ENCODE results near the gene ZNF101.
A peak's percentile ranks its signal among the peaks of the same experiment; 100 is the strongest.
"Not testable (repeated sequence)": the region's sequence is repeated elsewhere in the genome, so short reads cannot be mapped to it uniquely, and the experiment has no call there.

Gene ZNF101

GRCh38 chr19:19661141-19661674 is 7.4 kb upstream of the ZNF101 start:
- DNase-seq (ENCODE audit: low read depth) = no peak
- TF ChIP-seq CTCF (IDR thresholded peaks at IDR 0.05; ENCODE audit: insufficient read depth, low read depth, low read length, missing control alignments) = no peak
- peak overlapping the region; percentile 65 for H3K4me3 ChIP-seq (ENCODE audit: low read depth, low read length)

- peak; percentile 97 for DNase-seq (ENCODE audit: low read depth)
- peak overlapping the region; percentile 65 for H3K4me3 ChIP-seq (ENCODE audit: low read depth, low read length)
- no peak for TF ChIP-seq CTCF (IDR thresholded peaks at IDR 0.05; ENCODE audit: insufficient read depth, low read depth, low read length, missing control alignments)
These were observed 6.9 kb upstream of the ZNF101 start for GRCh38 chr19:19661675-19662251.

DNA sequence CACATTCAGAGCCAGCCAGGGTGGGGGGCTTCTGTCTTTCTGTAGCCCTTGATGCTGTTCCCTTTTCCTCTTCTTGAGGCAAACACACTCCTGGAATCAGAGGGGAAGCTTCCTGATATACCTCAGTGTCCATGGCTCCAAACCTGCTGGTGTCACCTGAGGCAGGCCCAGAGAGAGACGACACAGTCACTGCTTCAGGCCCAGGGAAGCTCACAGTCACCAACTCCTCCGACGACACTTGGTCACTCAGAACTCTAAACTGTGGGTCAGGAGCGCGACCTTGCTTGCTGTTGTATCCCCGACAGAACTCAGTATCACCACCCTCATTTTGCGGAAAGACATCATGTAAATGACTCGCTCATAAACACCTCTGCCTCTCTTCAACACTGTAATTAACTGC is 6.3 kb upstream of the ZNF101 start:
- no peak for TF ChIP-seq CTCF (IDR thresholded peaks at IDR 0.05; ENCODE audit: insufficient read depth, low read depth, low read length, missing control alignments)
- H3K4me3 ChIP-seq (ENCODE audit: low read depth, low read length) = peak overlapping the region; percentile 65
- peak; percentile 46 for DNase-seq (ENCODE audit: low read depth)

DNA sequence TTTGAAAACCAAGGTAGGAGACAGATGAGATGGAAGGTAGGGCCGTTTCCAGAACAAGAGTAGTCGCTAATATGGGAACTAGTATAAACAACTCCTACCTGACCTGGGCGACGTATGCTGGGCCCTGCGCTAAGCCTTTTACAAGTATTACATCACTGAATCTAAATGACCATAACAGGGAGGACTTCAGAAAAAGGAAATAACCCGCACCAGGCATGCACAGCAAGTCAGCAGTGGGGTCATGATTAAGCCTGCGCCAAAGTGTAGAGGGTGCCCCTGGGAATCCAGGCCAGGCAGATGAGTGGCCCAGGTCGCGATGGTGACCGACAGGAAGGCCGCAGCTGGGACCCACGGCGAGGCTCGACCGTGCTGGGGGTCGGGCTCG is 5.8 kb upstream of the ZNF101 start:
- peak overlapping the region; percentile 65 for H3K4me3 ChIP-seq (ENCODE audit: low read depth, low read length)
- no peak for DNase-seq (ENCODE audit: low read depth)
- no peak for TF ChIP-seq CTCF (IDR thresholded peaks at IDR 0.05; ENCODE audit: insufficient read depth, low read depth, low read length, missing control alignments)

DNA sequence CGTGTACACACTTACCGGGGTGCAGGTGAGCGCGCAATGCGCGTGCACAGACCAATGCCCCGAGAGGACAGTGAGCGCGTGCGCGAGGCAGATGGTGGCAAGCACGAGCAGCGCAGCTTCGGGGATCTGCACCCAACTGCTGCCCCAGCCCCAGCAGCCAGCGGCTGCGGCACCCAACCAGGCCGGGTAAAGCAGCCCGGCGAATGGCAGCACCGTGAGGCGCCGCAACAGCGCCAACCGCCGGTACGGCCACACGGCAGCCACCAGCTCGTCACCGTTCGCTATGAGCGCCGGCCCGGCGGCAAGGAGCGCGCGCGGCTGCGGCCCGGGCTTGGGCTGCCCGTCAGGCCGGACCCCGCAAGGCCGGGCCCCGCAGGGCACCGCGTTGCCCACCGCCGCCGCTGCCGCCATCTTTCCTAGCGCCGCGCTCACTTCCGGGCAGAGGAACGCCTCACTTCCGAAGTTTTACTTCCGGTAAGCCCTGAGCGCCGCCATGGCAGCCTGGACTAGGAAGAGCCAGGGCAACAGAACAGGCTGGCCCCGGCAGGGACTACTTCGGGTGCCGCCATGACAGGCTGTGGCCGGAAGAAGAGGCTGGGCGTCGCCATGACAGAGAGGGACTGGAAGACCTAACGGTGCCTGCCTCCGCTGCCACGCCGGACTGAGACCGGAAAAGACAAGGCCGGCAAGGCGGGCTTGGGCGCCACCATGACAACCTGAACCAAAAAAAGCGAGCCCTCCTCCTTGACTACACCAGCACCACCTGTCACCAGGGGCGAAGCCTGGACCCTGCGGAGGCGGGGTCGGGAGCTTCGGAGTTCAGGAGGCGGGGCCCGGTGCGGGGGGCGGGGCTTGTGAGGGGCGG is 5.2 kb upstream of the ZNF101 start, which contains the start of gene ATP13A1:
ATP13A1 (minus strand) TSS at position 421 of the 865 bp plus-strand sequence; CDS start at position 411, 10 bp downstream.
- peak; percentile 99 for DNase-seq (ENCODE audit: low read depth)
- peak within 1 kb of the TSS; percentile 65 for H3K4me3 ChIP-seq (ENCODE audit: low read depth, low read length)
- TF ChIP-seq CTCF (IDR thresholded peaks at IDR 0.05; ENCODE audit: insufficient read depth, low read depth, low read length, missing control alignments) = peak; percentile 27

DNA sequence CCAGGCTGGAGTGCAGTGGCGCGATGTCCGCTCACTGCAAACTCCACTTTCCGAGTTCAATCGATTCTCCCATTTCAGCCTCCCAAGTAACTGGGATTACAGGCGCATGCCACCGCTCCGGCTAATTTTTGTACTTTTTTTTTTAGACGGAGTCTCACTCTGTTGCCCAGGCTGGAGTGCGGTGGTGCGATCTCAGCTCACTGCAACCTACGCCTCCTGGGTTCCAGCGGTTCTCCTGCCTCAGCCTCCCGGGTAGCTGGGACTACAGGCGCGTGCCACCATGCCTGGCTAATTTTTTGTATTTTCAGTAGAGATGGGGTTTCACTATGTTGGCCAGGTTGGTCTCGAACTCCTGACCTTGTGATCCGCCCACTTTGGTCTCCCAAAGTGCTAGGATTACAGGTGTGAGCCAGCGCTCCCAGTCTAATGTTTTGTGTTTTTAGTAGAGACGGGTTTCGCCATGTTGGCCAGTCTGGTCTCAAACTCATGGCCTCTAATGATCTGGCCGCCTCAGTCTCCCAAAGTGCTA is 3.2 kb upstream of the ZNF101 start:
- not testable (repeated sequence) for H3K4me3 ChIP-seq (ENCODE audit: low read depth, low read length); DNase-seq (ENCODE audit: low read depth)

GRCh38 chr19:19670070-19670551 is 1.5 kb downstream of the ZNF101 start:
- peak overlapping the region; percentile 100 for H3K4me3 ChIP-seq (ENCODE audit: low read depth, low read length)
- TF ChIP-seq CTCF (IDR thresholded peaks at IDR 0.05; ENCODE audit: insufficient read depth, low read depth, low read length, missing control alignments) = no peak
- DNase-seq (ENCODE audit: low read depth) = no peak

Data from GM12865 (cell line).